Measurements from ENCODE around the gene ANGEL2. TPM values are rescaled to one million over a fixed set of nuclear protein-coding genes. Genes with fewer than 3 reads are reported as not detected.

Gene ANGEL2
- 27.0 and 36.8 TPM in 2 replicates for total RNA-seq (2014; rRNA removed)
- percentile 84 among the genes with signal in this experiment for Bru-seq, nascent RNA
- percentile 85 among the genes with signal in this experiment for BruChase-seq, experiment 1, labeled RNA remaining after a 6-hour chase
- percentile 89 among the genes with signal in this experiment for BruChase-seq, experiment 2, labeled RNA remaining after a 2-hour chase
- long read RNA-seq, full-length matches to known transcripts: 11 of 70 reads
- long read RNA-seq, partial matches to known transcripts: 10 of 70 reads
- long read RNA-seq, other reads (novel, unspliced or antisense): 49 of 70 reads

- ChIA-PET POLR2A (ENCODE audit: unreplicated experiment) (interaction anchor here (0.7 kb wide), 2 partner anchors 79 to 1803 kb away, joined by 18 to 21 read pairs; no protein-coding TSS in a partner anchor), CTCF (no interaction called here)
- H3K79me2 ChIP-seq (ENCODE audit: low read length): peaks cover 48% of the 10 kb centered on the region
- H3K9me2 ChIP-seq (replicated peaks; ENCODE audit: low read length): no peaks in the 10 kb centered on the region
- H3F3A ChIP-seq (ENCODE audit: low read length, unreplicated experiment): peaks cover 10% of the 10 kb centered on the region
- H3K4me3 ChIP-seq (ENCODE audit: low read length): peak within 1 kb of the TSS; percentile 89
- intact Hi-C loops (cut with micrococcal nuclease): loop anchor here (1.0 to 5.0 kb wide), 5 partner anchors 36 to 528 kb away; partner anchors contain the start of genes FLVCR1 and RPS6KC1
- peak within 1 kb of the TSS; percentile 89 for H3K9ac ChIP-seq (ENCODE audit: low read length)
- H3K36me3 ChIP-seq (ENCODE audit: low read depth, low read length): peaks cover 7% of the 10 kb centered on the region
- H3K4me2 ChIP-seq (ENCODE audit: low read length): peak within 1 kb of the TSS; percentile 86
- peak within 1 kb of the TSS; percentile 99 for H2AFZ ChIP-seq (ENCODE audit: low read length)
- ATAC-seq (peak; percentile 87), DNase-seq (peak; percentile 99)
- H4K20me1 ChIP-seq (ENCODE audit: low read length): no peaks in the 10 kb centered on the region
- H3K27ac ChIP-seq (ENCODE audit: low read length): peak within 1 kb of the TSS; percentile 69
- BruUV-seq (replicated peaks): TSS peak; percentile 86
- H3K9me3 ChIP-seq (ENCODE audit: low read length): no peaks in the 10 kb centered on the region
- no peak for TF ChIP-seq CTCF (conservative IDR thresholded peaks at IDR 0.05; ENCODE audit: low read depth, low read length)
- no peak for TF ChIP-seq EZH2phosphoT487 (IDR thresholded peaks at IDR 0.05; ENCODE audit: borderline replicate concordance, low read length)
- no peak for TF ChIP-seq EZH2 (IDR thresholded peaks at IDR 0.05; ENCODE audit: low read length, unreplicated experiment)
- H3K4me1 ChIP-seq (ENCODE audit: insufficient read depth, low read length): peaks cover 43% of the 10 kb centered on the region
- no peaks in the 10 kb centered on the region for H3K27me3 ChIP-seq (ENCODE audit: low read length)
Observed at GRCh38 chr1:213015099-213016050, at the start of gene ANGEL2. Gene ANGEL2 (minus strand): TSS chr1:213015867. CDS start chr1:213015671, 196 bp downstream.

GRCh38 chr1:213061263-213061662, 45.6 kb upstream of the ANGEL2 start:
- peak; percentile 39 for DNase-seq
- Histone ChIP-seq H3K4me3 (ENCODE audit: low read length) (no peak overlapping the region), H2AFZ (ENCODE audit: low read length) (no peak overlapping the region), H3K9ac (ENCODE audit: low read length) (no peak overlapping the region), H3K79me2 (ENCODE audit: low read length) (peaks cover 89% of the 10 kb centered on the region), H3K9me3 (ENCODE audit: low read length) (no peaks in the 10 kb centered on the region), H3K27me3 (ENCODE audit: low read length) (no peaks in the 10 kb centered on the region), H3F3A (ENCODE audit: low read length, unreplicated experiment) (no peaks in the 10 kb centered on the region), H3K27ac (ENCODE audit: low read length) (no peak overlapping the region), H3K9me2 (replicated peaks; ENCODE audit: low read length) (no peaks in the 10 kb centered on the region), H3K4me1 (ENCODE audit: insufficient read depth, low read length) (no peaks in the 10 kb centered on the region), H4K20me1 (ENCODE audit: low read length) (no peaks in the 10 kb centered on the region), H3K36me3 (ENCODE audit: low read depth, low read length) (no peaks in the 10 kb centered on the region), H3K4me2 (ENCODE audit: low read length) (no peak overlapping the region)
- POLR2A ChIA-PET (ENCODE audit: unreplicated experiment): no interaction called here
- BruUV-seq (replicated peaks): no TSS peak
- 0 out of 2 replicates have a peak, but pooled peaks have one; percentile 38 for ATAC-seq
- intact Hi-C loops (cut with micrococcal nuclease): no loop called here
- TF ChIP-seq EZH2 (IDR thresholded peaks at IDR 0.05; ENCODE audit: low read length, unreplicated experiment): no peak
- peak; percentile 58 for TF ChIP-seq CTCF (conservative IDR thresholded peaks at IDR 0.05; ENCODE audit: low read depth, low read length)
- CTCF ChIA-PET: no interaction called here
